Naive thymus-derived CD4-positive, alpha-beta T cell (primary cell): Measurements from ENCODE around the gene HHATL. TPM values are rescaled to one million over a fixed set of nuclear protein-coding genes. Genes with fewer than 3 reads are reported as not detected.

Source experiments
- ATAC-seq: fragments of 150-1000 bp; cut with Tn5 transposase; 2 replicates; pipeline ENCODE4 v1.10.0; 2021; ENCODE audit warnings: mild to moderate bottlenecking, moderate library complexity
- CTCF ChIA-PET: fragments of 350-600 bp; sonication (Branson Sonifier 250); formaldehyde crosslinking; loops from one replicate; lab custom pipeline; 2021; ENCODE audit warnings: antibody characterized with exemption; lab: Charles Lee
- POLR2A ChIA-PET: fragments of 350-600 bp; sonication (Branson Sonifier 250); formaldehyde crosslinking; loops from one replicate; lab custom pipeline; 2021; ENCODE audit warnings: antibody characterized with exemption, inconsistent platforms; lab: Charles Lee
- DNase-seq, 9 donors: peaks; one replicate each; pipeline versions ENCODE4 v3.0.0 to v3.0.0-alpha.2; 2020 to 2022; ENCODE audit warnings: mixed read lengths in 1 of 9
- H3K27ac ChIP-seq: one replicate; pipeline ENCODE4 v1.7.0; 2013; ENCODE audit warnings: mild to moderate bottlenecking, low read depth, low read length, moderate library complexity
- H3K27me3 ChIP-seq, 2 donors: one replicate each; pipeline ENCODE4 v1.7.0; 2013; ENCODE audit warnings: low read length in 2 of 2, mild to moderate bottlenecking in 2 of 2, moderate library complexity in 2 of 2; ENCODE audit not compliant: control insufficient read depth in 2 of 2, insufficient read depth in 2 of 2
- H3K36me3 ChIP-seq, 3 experiments: 1 replicate in 2 of 3; 2 replicates in 1 of 3; pipeline ENCODE4 v1.7.0; 2013; ENCODE audit warnings: low read length in 3 of 3, mild to moderate bottlenecking in 3 of 3, moderate library complexity in 1 of 3; ENCODE audit not compliant: insufficient read depth in 3 of 3, control insufficient read depth in 2 of 3
- H3K4me1 ChIP-seq, 2 donors: one replicate each; pipeline ENCODE4 v1.7.0; 2013; ENCODE audit warnings: low read length in 2 of 2, mild to moderate bottlenecking in 2 of 2, moderate library complexity in 1 of 2; ENCODE audit not compliant: control insufficient read depth in 2 of 2, insufficient read depth in 2 of 2
- H3K4me3 ChIP-seq: 2 replicates; pipeline ENCODE4 v1.7.0; 2013; ENCODE audit warnings: mild to moderate bottlenecking, low read length
- H3K9me3 ChIP-seq, 3 experiments: 1 replicate in 2 of 3; 2 replicates in 1 of 3; pipeline ENCODE4 v1.7.0; 2013; ENCODE audit warnings: low read length in 3 of 3; ENCODE audit not compliant: control insufficient read depth in 2 of 3
- H3K27ac Mint-ChIP-seq, 9 donors: one replicate each; pipeline ENCODE4 v1.8.0; 2020 to 2022; ENCODE audit warnings: mixed read lengths in 9 of 9, mild to moderate bottlenecking in 8 of 9, moderate library complexity in 5 of 9, inconsistent platforms in 2 of 9
- H3K27me3 Mint-ChIP-seq, 5 donors: one replicate each; pipeline ENCODE4 v1.8.0; 2021 to 2022; ENCODE audit warnings: mixed read lengths in 5 of 5, mild to moderate bottlenecking in 1 of 5
- H3K36me3 Mint-ChIP-seq, 5 donors: one replicate each; pipeline ENCODE4 v1.8.0; 2020 to 2022; ENCODE audit warnings: mixed read lengths in 5 of 5, mild to moderate bottlenecking in 3 of 5, inconsistent platforms in 1 of 5
- H3K4me1 Mint-ChIP-seq, 7 donors: one replicate each; pipeline ENCODE4 v1.8.0; 2020 to 2022; ENCODE audit warnings: mixed read lengths in 7 of 7, mild to moderate bottlenecking in 3 of 7, inconsistent platforms in 1 of 7
- H3K4me3 Mint-ChIP-seq, 10 donors: one replicate each; pipeline ENCODE4 v1.8.0; 2020 to 2022; ENCODE audit warnings: mild to moderate bottlenecking in 10 of 10, mixed read lengths in 10 of 10, moderate library complexity in 6 of 10, inconsistent platforms in 2 of 10
- H3K9me3 Mint-ChIP-seq, 11 donors: one replicate each; pipeline ENCODE4 v1.8.0; 2020 to 2022; ENCODE audit warnings: mixed read lengths in 11 of 11, mild to moderate bottlenecking in 4 of 11, inconsistent platforms in 1 of 11, moderate library complexity in 1 of 11
- intact Hi-C, 2 donors: fragments of 100-400 bp; cut with micrococcal nuclease; formaldehyde crosslinking; loops; one replicate each; pipeline ENCODE4 v1.15.1; 2023
- polyA plus RNA-seq, 2 donors: library from polyadenylated mRNA; unstranded; fragments of 300-500 nt; fragmentation: Illumina TruSeq; gene quantifications; one replicate each; pipeline ENCODE4 v1.2.3, GENCODE V29; 2021
- total RNA-seq, 6 experiments: library from RNA in 5 of 6; stranded (reverse) in 5 of 6; gene quantifications; 1 replicate in 5 of 6; 2 replicates in 1 of 6; pipeline ENCODE4 v1.2.3 and lab custom pipeline; 2021 to 2026

Gene HHATL
- total and polyA plus RNA-seq, 7 experiments from 2014 or later, result not detected

DNA sequence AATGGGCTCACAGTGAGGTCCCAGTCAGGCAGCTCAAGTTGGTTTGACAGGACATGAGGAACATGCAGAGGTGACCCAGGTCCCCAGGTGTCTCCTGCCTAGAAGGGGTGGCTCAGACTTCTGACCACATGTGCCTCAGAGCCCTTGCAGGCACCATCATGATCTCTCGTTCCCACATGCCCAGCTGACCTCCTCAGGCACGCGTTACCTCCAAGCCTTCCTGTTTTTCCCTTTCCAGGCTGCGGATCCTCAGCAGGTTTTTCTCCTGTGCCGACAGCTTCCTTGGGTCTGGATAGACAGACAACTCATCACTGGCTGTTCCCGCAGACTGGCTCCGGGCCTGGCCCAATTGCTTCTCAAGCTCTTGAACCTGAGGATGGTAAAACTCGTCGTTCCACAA, 40.1 kb upstream of the HHATL start:
- no peak overlapping the region for H3K27ac Mint-ChIP-seq
- ChIA-PET POLR2A (no interaction called here), CTCF (interaction anchor here (0.7 to 1.4 kb wide), 3 partner anchors 9 to 36 kb away, joined by 3 to 4 read pairs (median 3); no protein-coding TSS in a partner anchor)

DNA sequence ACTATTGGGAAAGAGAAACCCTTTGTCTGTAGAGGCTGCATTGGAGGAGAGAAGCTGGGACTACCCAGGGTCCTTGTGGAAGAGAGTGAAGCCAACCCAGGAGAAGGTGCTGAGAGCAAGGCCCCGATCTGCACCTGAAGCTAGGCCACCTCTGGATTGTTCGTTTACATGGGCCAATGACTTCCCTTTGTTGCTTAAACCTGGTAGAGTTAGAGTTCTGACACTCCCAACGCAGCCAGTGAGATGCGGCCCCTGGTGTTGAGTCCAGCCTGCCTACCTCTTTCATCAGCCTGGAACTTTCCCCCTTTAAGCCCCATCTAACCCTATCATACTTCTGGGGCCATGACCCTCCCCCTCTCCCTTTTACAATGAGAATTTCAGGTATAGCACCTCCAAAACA, 39.7 kb upstream of the HHATL start:
- Mint-ChIP-seq H3K36me3 (no peaks in the 10 kb centered on the region), H3K27ac (no peak overlapping the region), H3K9me3 (no peaks in the 10 kb centered on the region), H3K4me1 (peaks cover 0 to 22% (median 15%) of the 10 kb centered on the region in 7 donors), H3K4me3 (no peak overlapping the region), H3K27me3 (peaks cover 0 to 8% (median 0%) of the 10 kb centered on the region in 5 donors)
- ChIA-PET CTCF (interaction anchor here (0.8 to 1.4 kb wide), 2 partner anchors 10 to 13 kb away, joined by 3 to 4 read pairs; no protein-coding TSS in a partner anchor), POLR2A (no interaction called here)
- intact Hi-C loops, result loop anchor here in 1 of 2 donors (5.0 to 10.0 kb wide), 2 partner anchors 85 to 497 kb away; no protein-coding TSS in a partner anchor
- DNase-seq, result peak in 1 of 9 donors; percentile 4
- Histone ChIP-seq H3K4me1 (peaks cover 4 to 12% of the 10 kb centered on the region in 2 donors), H3K4me3 (no peak overlapping the region), H3K27me3 (no peaks in the 10 kb centered on the region), H3K36me3 (no peaks in the 10 kb centered on the region), H3K27ac (no peak overlapping the region), H3K9me3 (no peaks in the 10 kb centered on the region)
- no peak for ATAC-seq

More for the DNA sequence above, 40.1 kb upstream of the HHATL start:
- Histone ChIP-seq H3K4me1 (peaks cover 8 to 17% of the 10 kb centered on the region in 2 donors), H3K4me3 (no peak overlapping the region), H3K36me3 (no peaks in the 10 kb centered on the region), H3K27me3 (no peaks in the 10 kb centered on the region), H3K27ac (no peak overlapping the region), H3K9me3 (no peaks in the 10 kb centered on the region)
- peaks cover 0 to 5% (median 0%) of the 10 kb centered on the region in 5 donors for H3K27me3 Mint-ChIP-seq
- H3K36me3 Mint-ChIP-seq, result no peaks in the 10 kb centered on the region
- no peak for ATAC-seq
- no peaks in the 10 kb centered on the region for H3K9me3 Mint-ChIP-seq
- DNase-seq, result peak in 1 of 9 donors; percentile 18
- intact Hi-C loops, result loop anchor here in 1 of 2 donors (5.0 to 10.0 kb wide), 2 partner anchors 85 to 498 kb away; no protein-coding TSS in a partner anchor
- peaks cover 1 to 26% (median 19%) of the 10 kb centered on the region in 7 donors for H3K4me1 Mint-ChIP-seq
- no peak overlapping the region for H3K4me3 Mint-ChIP-seq

DNA sequence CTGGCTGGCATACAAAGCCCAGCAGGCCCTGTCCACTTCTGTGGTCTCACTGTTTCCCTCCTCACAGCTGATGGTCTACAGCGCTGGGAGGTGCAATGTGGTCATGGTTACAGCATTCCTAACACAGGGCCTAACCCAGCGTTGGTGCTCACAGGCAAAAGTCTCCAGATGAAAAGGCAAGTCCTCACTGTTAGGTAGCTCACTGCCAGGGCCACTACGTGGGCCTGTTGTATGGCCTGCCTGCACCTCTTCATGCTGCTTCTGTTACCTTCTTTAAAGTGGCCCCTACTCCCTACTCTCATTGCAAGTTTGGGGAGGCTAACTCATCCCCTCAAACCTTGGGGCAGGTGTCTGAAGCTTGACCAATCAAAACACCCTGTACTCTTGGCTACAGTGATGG, 39.2 kb upstream of the HHATL start:
- ATAC-seq (no peak), DNase-seq (peak in 1 of 9 donors; percentile 14)
- peaks cover 0 to 17% (median 12%) of the 10 kb centered on the region in 7 donors for H3K4me1 Mint-ChIP-seq
- CTCF ChIA-PET, result interaction anchor here (0.8 to 1.4 kb wide), 3 partner anchors 10 to 15 kb away, joined by 3 to 4 read pairs (median 3); no protein-coding TSS in a partner anchor
- H3K36me3 Mint-ChIP-seq, result no peaks in the 10 kb centered on the region
- intact Hi-C loops, result loop anchor here in 1 of 2 donors (5.0 to 10.0 kb wide), 2 partner anchors 84 to 497 kb away; no protein-coding TSS in a partner anchor
- H3K36me3 ChIP-seq, result no peaks in the 10 kb centered on the region
- peaks cover 0 to 8% of the 10 kb centered on the region in 2 donors for H3K4me1 ChIP-seq
- no peaks in the 10 kb centered on the region for H3K9me3 ChIP-seq
- H3K4me3 Mint-ChIP-seq, result no peak overlapping the region
- peaks cover 0 to 8% (median 0%) of the 10 kb centered on the region in 5 donors for H3K27me3 Mint-ChIP-seq
- POLR2A ChIA-PET, result no interaction called here
- H3K27ac Mint-ChIP-seq, result no peak overlapping the region
- no peaks in the 10 kb centered on the region for H3K9me3 Mint-ChIP-seq
- H3K27me3 ChIP-seq, result no peaks in the 10 kb centered on the region
- no peak overlapping the region for H3K27ac ChIP-seq
- H3K4me3 ChIP-seq, result no peak overlapping the region

DNA sequence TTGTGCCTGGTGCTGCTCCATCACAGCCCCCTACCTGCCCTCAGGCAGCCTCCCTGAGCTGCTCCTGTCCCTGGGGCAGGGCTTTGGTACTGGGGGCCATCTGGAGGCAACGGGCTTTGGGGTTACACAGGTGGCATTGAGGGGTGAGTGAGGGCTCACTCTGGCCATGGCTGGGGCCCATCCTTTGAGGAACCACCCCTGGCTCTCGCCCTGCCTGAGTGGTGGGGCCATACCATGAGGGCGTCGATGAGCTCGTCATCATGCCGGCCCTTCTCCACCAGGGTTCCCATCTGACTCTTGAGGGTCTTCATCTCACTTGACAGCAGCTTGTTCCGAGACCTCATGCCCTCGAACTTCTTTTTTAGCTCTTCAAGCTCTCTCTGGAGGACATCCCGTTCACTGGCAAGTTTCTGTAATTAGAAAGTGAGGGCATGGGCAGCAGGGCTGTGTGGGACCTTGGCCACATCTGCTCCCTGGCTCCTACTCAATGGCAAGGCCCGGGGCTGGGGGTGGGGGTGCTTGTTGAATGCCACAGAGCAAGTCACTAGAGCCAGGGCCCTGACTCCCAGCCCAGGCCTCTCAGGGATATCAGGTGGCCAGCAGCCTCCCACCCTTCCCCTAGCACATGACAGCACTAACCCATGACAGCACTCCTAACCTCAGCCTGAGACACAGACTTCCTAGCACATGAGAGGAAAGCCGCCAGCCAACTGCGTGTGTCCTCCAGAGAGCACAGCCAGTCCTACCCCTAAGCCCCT, 37.0 kb upstream of the HHATL start:
- Histone ChIP-seq H3K4me1 (no peaks in the 10 kb centered on the region), H3K27me3 (no peaks in the 10 kb centered on the region), H3K9me3 (no peaks in the 10 kb centered on the region), H3K27ac (no peak overlapping the region), H3K4me3 (no peak overlapping the region), H3K36me3 (no peaks in the 10 kb centered on the region)
- peaks cover 0 to 8% (median 0%) of the 10 kb centered on the region in 5 donors for H3K27me3 Mint-ChIP-seq
- peaks cover 0 to 2% (median 0%) of the 10 kb centered on the region in 11 donors for H3K9me3 Mint-ChIP-seq
- H3K36me3 Mint-ChIP-seq, result no peaks in the 10 kb centered on the region
- ChIA-PET CTCF (no interaction called here), POLR2A (no interaction called here)
- no peak overlapping the region for H3K4me3 Mint-ChIP-seq
- no peak overlapping the region for H3K27ac Mint-ChIP-seq
- intact Hi-C loops, result loop anchor here in 1 of 2 donors (5.0 to 10.0 kb wide), 2 partner anchors 82 to 495 kb away; no protein-coding TSS in a partner anchor
- H3K4me1 Mint-ChIP-seq, result peaks cover 0 to 9% (median 5%) of the 10 kb centered on the region in 7 donors
- ATAC-seq (no peak), DNase-seq (peak in 1 of 9 donors; percentile 13)

DNA sequence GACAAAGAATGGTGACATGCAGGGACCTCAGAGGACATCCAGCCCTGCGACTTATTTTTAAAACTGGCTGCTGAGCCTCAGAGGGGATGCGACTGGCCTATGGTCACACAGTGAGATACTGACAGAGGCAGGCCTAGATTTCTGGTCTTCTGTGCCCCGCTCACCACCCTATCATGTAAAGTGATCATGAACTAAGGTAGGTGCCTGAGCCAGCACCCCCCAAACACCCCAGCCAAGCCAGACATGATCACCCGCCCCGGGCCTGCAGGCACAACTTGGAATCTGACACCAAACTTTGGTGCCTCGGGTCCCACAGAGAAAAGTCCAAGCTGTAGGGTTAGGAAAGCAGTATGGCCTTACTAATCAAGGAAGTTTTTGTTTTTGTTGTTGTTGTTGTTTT, 33.9 kb upstream of the HHATL start:
- Histone ChIP-seq H3K4me3 (no peak overlapping the region), H3K9me3 (no peaks in the 10 kb centered on the region), H3K27me3 (no peaks in the 10 kb centered on the region), H3K36me3 (no peaks in the 10 kb centered on the region), H3K4me1 (no peaks in the 10 kb centered on the region), H3K27ac (no peak overlapping the region)
- no peak overlapping the region for H3K27ac Mint-ChIP-seq
- H3K9me3 Mint-ChIP-seq, result peaks cover 0 to 2% (median 0%) of the 10 kb centered on the region in 11 donors
- ATAC-seq, result no peak
- POLR2A ChIA-PET, result no interaction called here
- CTCF ChIA-PET, result no interaction called here
- intact Hi-C loops, result no loop called here
- peaks cover 0 to 8% (median 0%) of the 10 kb centered on the region in 5 donors for H3K27me3 Mint-ChIP-seq
- no peak overlapping the region for H3K4me3 Mint-ChIP-seq
- H3K4me1 Mint-ChIP-seq, result no peaks in the 10 kb centered on the region
- DNase-seq, result no peak
- H3K36me3 Mint-ChIP-seq, result no peaks in the 10 kb centered on the region

DNA sequence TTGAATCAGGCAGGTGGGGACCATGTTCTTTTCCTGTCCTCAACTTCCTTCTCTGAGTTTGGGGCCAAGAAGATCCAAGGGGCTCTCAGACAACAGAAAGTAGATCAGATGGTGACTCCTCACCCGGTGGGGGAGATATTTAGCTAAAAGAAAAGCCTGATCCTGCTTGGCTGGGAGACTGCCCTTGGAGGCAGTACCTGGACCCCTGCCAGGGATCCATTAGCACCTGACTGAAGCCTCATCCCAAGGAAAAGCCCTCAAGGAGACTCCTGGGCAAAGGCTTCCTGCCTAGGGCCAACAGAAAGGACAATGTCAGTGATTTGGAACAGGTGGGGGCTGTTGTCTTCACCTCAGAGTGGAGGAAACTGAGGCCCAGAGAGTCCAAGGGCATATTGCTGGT, 33.5 kb upstream of the HHATL start:
- H3K9me3 ChIP-seq, result no peaks in the 10 kb centered on the region
- ATAC-seq (no peak), DNase-seq (no peak)
- intact Hi-C loops, result no loop called here
- Mint-ChIP-seq H3K4me3 (no peak overlapping the region), H3K36me3 (no peaks in the 10 kb centered on the region), H3K27me3 (peaks cover 0 to 8% (median 0%) of the 10 kb centered on the region in 5 donors), H3K9me3 (peaks cover 0 to 2% (median 0%) of the 10 kb centered on the region in 11 donors), H3K27ac (no peak overlapping the region), H3K4me1 (no peaks in the 10 kb centered on the region)
- no peaks in the 10 kb centered on the region for H3K27me3 ChIP-seq
- no peak overlapping the region for H3K4me3 ChIP-seq
- no peaks in the 10 kb centered on the region for H3K36me3 ChIP-seq
- no peaks in the 10 kb centered on the region for H3K4me1 ChIP-seq
- ChIA-PET CTCF (no interaction called here), POLR2A (no interaction called here)
- no peak overlapping the region for H3K27ac ChIP-seq
